Lower leg skin (tissue), 4 donors: Measurements from ENCODE around the gene PLEKHN1. TPM values are rescaled to one million over a fixed set of nuclear protein-coding genes. Genes with fewer than 3 reads are reported as not detected.

Experiments
- DNase-seq, 2 donors: peaks; one replicate each; pipeline ENCODE4 v3.0.0-alpha.2; 2019; ENCODE audit warnings: low spot score in 2 of 2
- H3K4me3 ChIP-seq: fragments of 200-600 bp; sonication (generic); 2 replicates; pipeline ENCODE4 v1.5.1; 2017; ENCODE audit warnings: mild to moderate bottlenecking, low read depth; ENCODE audit not compliant: poor library complexity, severe bottlenecking
- CTCF ChIP-seq, 3 donors: fragments of 450-650 bp; IDR thresholded peaks; one replicate each; pipeline ENCODE4 v1.5.1; 2016; ENCODE audit warnings: antibody characterized with exemption in 3 of 3, mild to moderate bottlenecking in 3 of 3, moderate library complexity in 2 of 3
- POLR2A ChIP-seq, 2 donors: fragments of 450-650 bp; IDR thresholded peaks; one replicate each; pipeline ENCODE4 v1.6.1; 2016 to 2017; ENCODE audit warnings: antibody characterized with exemption in 2 of 2, mild to moderate bottlenecking in 1 of 2, moderate library complexity in 1 of 2
- WGBS, 2 donors: methylation state at CpG; one replicate each; pipeline ENCODE4 v1.1.5; 2018; 5-methylcytosine and 5-hydroxymethylcytosine counted together
- intact Hi-C: fragments of 100-400 bp; cut with DNase I; formaldehyde crosslinking; loops from one replicate; pipeline ENCODE4 v1.15.0; 2023; ENCODE audit warnings: low total_unique reads
- total RNA-seq, 4 donors: library from RNA; depleted of rRNA; stranded (reverse); fragments of >200 nt; gene quantifications; one replicate each; pipeline ENCODE4 v1.1.0, GENCODE V29; 2016

Gene PLEKHN1
- total RNA-seq, 4 donors from 2014 or later, result 38.7 to 109 (median 45.3) TPM

- H3K4me3 ChIP-seq, result no peak overlapping the region
- 54 to 61% methylated on average over 40 of the region's 40 CpGs for WGBS, 2 donors
- intact Hi-C loops, result no loop called here
- no peak for DNase-seq
- no peak for TF ChIP-seq CTCF (IDR thresholded peaks at IDR 0.05)
- no peak for TF ChIP-seq POLR2A (IDR thresholded peaks at IDR 0.05)
Measured at GRCh38 chr1:928825-929661, 37.2 kb upstream of the PLEKHN1 start.

- TF ChIP-seq CTCF (IDR thresholded peaks at IDR 0.05), result no peak
- TF ChIP-seq POLR2A (IDR thresholded peaks at IDR 0.05), result no peak
- H3K4me3 ChIP-seq, result no peak overlapping the region
- intact Hi-C loops, result no loop called here
- WGBS, 2 donors, result 69 to 73% methylated on average over 26 to 37 of the region's 40 CpGs
- DNase-seq, result no peak
Measured at GRCh38 chr1:929712-930632, 36.3 kb upstream of the PLEKHN1 start.

GRCh38 chr1:930633-931138 lies 35.6 kb upstream of the PLEKHN1 start:
- 48 to 63% methylated on average over 17 of the region's 18 CpGs for WGBS, 2 donors
- TF ChIP-seq POLR2A (IDR thresholded peaks at IDR 0.05) (no peak), CTCF (IDR thresholded peaks at IDR 0.05) (no peak)
- no peak for DNase-seq
- H3K4me3 ChIP-seq, result no peak overlapping the region
- intact Hi-C loops, result no loop called here

GRCh38 chr1:931380-932172 lies 34.7 kb upstream of the PLEKHN1 start:
- no peak for TF ChIP-seq POLR2A (IDR thresholded peaks at IDR 0.05)
- TF ChIP-seq CTCF (IDR thresholded peaks at IDR 0.05), result no peak
- no peak for DNase-seq
- WGBS, 2 donors, result 41 to 48% methylated on average over 15 of the region's 15 CpGs
- no peak overlapping the region for H3K4me3 ChIP-seq
- intact Hi-C loops, result loop anchor here (2.0 kb wide), 1 partner anchor 25 kb away; no protein-coding TSS in a partner anchor

- 56 to 62% methylated on average over 9 to 16 of the region's 16 CpGs for WGBS, 2 donors
- intact Hi-C loops, result loop anchor here (2.0 kb wide), 1 partner anchor 25 kb away; no protein-coding TSS in a partner anchor
- no peak overlapping the region for H3K4me3 ChIP-seq
- no peak for TF ChIP-seq CTCF (IDR thresholded peaks at IDR 0.05)
- no peak for TF ChIP-seq POLR2A (IDR thresholded peaks at IDR 0.05)
- DNase-seq, result no peak
Measured at GRCh38 chr1:932173-932510, 34.1 kb upstream of the PLEKHN1 start.
